Measurements from ENCODE around the gene STIM1. TPM values are rescaled to one million over a fixed set of nuclear protein-coding genes. Genes with fewer than 3 reads are reported as not detected.
A peak's percentile ranks its signal among the peaks of the same experiment; 100 is the strongest.

STIM1 gene
- total RNA-seq, 6 experiments from 2014 or later, result 36.4 to 48.0 (median 40.5) TPM

GRCh38 chr11:3823762-3824506 lies 31.5 kb upstream of the STIM1 start:
- Histone ChIP-seq H3K36me3 (peaks cover 0 to 13% (median 10%) of the 10 kb centered on the region in 4 donors), H3K4me3 (no peak overlapping the region), H3K4me1 (no peaks in the 10 kb centered on the region), H3K27me3 (no peaks in the 10 kb centered on the region), H3K9me3 (no peaks in the 10 kb centered on the region), H3K27ac (no peak overlapping the region)
- no peak for DNase-seq
- ATAC-seq, result no peak
- intact Hi-C loops (cut with DNase I), result no loop called here
- WGBS (ENCODE audit: insufficient coverage, low coverage, low lambda C conversion rate, missing lambda C conversion rate), result 91% methylated on average over 11 of the region's 30 CpGs
- TF ChIP-seq CTCF (IDR thresholded peaks at IDR 0.05) (no peak), POLR2A (IDR thresholded peaks at IDR 0.05) (no peak)

- DNase-seq (peak in 1 of 3 donors; percentile 47), ATAC-seq (peak; percentile 76 to 85 (median 78))
- peaks cover 0 to 13% (median 10%) of the 10 kb centered on the region in 4 donors for H3K36me3 ChIP-seq
- no peak overlapping the region for H3K27ac ChIP-seq
- intact Hi-C loops (cut with DNase I), result no loop called here
- 75% methylated on average over 8 of the region's 18 CpGs for WGBS (ENCODE audit: insufficient coverage, low coverage, low lambda C conversion rate, missing lambda C conversion rate)
- H3K27me3 ChIP-seq, result no peaks in the 10 kb centered on the region
- TF ChIP-seq CTCF (IDR thresholded peaks at IDR 0.05), result peak; percentile 51 to 54 (median 54)
- TF ChIP-seq POLR2A (IDR thresholded peaks at IDR 0.05), result no peak
- H3K9me3 ChIP-seq, result no peaks in the 10 kb centered on the region
- H3K4me1 ChIP-seq, result no peaks in the 10 kb centered on the region
- H3K4me3 ChIP-seq, result no peak overlapping the region
Measured at GRCh38 chr11:3824714-3825472, 30.6 kb upstream of the STIM1 start.

GRCh38 chr11:3825473-3826154 lies 29.9 kb upstream of the STIM1 start:
- no peak for ATAC-seq
- 68% methylated on average over 5 of the region's 8 CpGs for WGBS (ENCODE audit: insufficient coverage, low coverage, low lambda C conversion rate, missing lambda C conversion rate)
- no peak overlapping the region for H3K27ac ChIP-seq

More at GRCh38 chr11:3825473-3826154, 29.9 kb upstream of the STIM1 start:
- Histone ChIP-seq H3K27me3 (no peaks in the 10 kb centered on the region), H3K9me3 (no peaks in the 10 kb centered on the region), H3K4me3 (no peak overlapping the region), H3K36me3 (peaks cover 0 to 14% (median 12%) of the 10 kb centered on the region in 4 donors), H3K4me1 (no peaks in the 10 kb centered on the region)
- no peak for DNase-seq
- intact Hi-C loops (cut with DNase I), result no loop called here
- TF ChIP-seq CTCF (IDR thresholded peaks at IDR 0.05) (no peak), POLR2A (IDR thresholded peaks at IDR 0.05) (no peak)

Measured in right lobe of liver (tissue), 6 donors.